ENCODE data around the gene CDK5.

Gene CDK5

DNA sequence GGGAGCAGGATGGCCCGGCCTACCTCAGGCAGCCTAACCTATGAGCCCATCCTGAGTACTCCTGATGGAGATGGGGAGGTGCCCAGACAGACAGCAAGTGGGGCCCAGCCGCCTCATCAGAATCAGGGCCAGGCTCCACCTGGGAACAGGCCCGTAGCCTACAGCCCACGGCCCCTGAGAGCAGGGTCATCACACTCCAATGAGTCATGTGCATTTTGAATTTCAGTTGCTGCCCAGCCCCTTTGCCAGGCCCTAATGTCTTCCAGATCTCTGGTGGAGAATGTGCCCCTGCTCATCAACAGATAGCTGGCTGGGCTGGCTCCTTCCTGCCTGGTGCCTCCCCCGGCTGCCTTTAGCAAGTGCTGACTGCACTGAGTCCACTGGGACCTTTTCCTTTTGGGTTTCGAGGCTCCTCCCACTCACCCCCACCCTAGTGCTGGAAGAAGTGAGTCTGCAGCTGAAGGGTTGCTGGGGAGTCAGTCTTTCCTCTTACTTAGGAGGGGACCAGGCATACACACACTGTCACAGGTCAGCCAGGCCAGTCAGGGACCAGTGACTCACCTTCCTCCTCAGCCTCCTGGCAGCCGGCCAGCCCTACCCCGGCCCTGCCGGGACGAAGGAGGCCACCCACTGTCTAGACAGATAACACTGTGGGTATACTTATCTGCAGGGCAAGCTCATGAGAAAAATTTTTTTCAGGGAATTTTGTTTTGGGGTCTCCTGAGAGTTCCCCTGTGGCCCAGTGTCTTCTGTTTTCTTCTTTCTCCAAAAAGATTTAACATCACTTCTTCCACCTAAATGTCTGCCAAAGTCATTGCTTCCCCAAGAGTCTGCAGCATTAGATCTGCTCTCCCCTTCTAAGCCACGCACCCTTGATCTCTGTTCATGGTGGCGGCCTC, 18.5 kb downstream of the CDK5 start:
- FAIRE-seq (no peak), DNase-seq (ENCODE audit: insufficient read length, low spot score) (no peak)
- TF ChIP-seq PAX5 (IDR thresholded peaks at IDR 0.05; ENCODE audit: insufficient read depth, low read length, severe bottlenecking) (no peak), SPI1 (IDR thresholded peaks at IDR 0.05; ENCODE audit: low read depth, low read length) (no peak), POU2F2 (IDR thresholded peaks at IDR 0.05; ENCODE audit: low read depth, low read length) (no peak), POLR2A (IDR thresholded peaks at IDR 0.05; ENCODE audit: low read depth, low read length) (no peak), TAF1 (IDR thresholded peaks at IDR 0.05; ENCODE audit: low read depth, low read length) (no peak), POLR2AphosphoS5 (IDR thresholded peaks at IDR 0.05; ENCODE audit: low read depth, low read length) (no peak)

DNA sequence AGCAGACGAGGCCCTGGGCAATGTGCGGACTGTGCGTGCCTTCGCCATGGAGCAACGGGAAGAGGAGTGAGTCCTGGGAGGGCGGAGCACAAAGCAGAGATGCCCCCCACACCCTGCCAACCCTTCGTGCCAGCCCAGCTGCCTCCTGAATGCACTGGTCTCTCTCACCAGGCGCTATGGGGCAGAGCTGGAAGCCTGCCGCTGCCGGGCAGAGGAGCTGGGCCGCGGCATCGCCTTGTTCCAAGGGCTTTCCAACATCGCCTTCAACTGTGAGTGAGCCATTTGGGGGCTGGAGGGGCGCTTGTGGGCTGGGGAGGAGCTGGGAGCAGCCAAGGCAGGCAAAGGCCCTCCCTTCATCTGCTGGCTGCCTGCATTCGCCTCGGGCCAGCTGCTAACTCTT, 21.8 kb downstream of the CDK5 start:
- no peak for FAIRE-seq

DNA sequence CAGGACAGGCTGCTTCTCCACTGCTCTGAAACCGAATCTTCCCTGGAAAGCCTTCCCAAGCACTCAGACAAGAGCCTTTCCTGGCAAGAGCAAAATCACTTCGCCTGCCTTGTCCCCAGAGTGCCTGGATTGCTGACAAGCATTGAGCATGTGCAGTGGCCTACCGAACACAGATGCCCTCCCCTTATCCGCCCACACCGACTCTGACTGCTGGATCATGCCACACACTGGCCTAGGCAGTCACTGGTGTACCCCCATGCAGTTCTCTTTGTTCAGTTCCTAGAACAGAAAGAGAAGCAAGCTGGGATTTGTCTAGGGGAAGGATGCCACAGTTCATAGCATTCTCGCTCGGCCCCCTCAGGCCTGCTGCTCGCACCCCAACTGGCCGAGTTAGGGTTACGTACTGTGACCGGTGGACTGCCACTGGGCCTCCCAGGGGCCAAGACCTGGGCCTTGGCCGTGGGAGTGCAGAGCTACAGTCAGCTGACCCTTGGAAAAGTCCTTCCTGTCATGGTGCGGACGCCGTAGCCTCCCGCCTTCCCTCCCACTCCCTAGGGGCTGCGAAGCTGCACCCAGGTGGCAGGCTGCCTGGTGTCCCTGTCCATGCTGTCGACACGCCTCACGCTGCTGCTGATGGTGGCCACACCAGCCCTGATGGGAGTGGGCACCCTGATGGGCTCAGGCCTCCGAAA, 22.5 kb downstream of the CDK5 start:
- DNase-seq (ENCODE audit: insufficient read length, low spot score) = no peak
- no peak for FAIRE-seq
- no peak for TF ChIP-seq SPI1 (IDR thresholded peaks at IDR 0.05; ENCODE audit: low read depth, low read length)
- no peak for TF ChIP-seq POLR2A (IDR thresholded peaks at IDR 0.05; ENCODE audit: low read depth, low read length)
- no peak for TF ChIP-seq PAX5 (IDR thresholded peaks at IDR 0.05; ENCODE audit: insufficient read depth, low read length, severe bottlenecking)
- no peak for TF ChIP-seq TAF1 (IDR thresholded peaks at IDR 0.05; ENCODE audit: low read depth, low read length)
- no peak for TF ChIP-seq POLR2AphosphoS5 (IDR thresholded peaks at IDR 0.05; ENCODE audit: low read depth, low read length)
- no peak for TF ChIP-seq POU2F2 (IDR thresholded peaks at IDR 0.05; ENCODE audit: low read depth, low read length)

More for the DNA sequence above, 21.8 kb downstream of the CDK5 start:
- TF ChIP-seq PAX5 (IDR thresholded peaks at IDR 0.05; ENCODE audit: insufficient read depth, low read length, severe bottlenecking) (no peak), SPI1 (IDR thresholded peaks at IDR 0.05; ENCODE audit: low read depth, low read length) (no peak), POLR2A (IDR thresholded peaks at IDR 0.05; ENCODE audit: low read depth, low read length) (no peak)
- no peak for DNase-seq (ENCODE audit: insufficient read length, low spot score)

DNA sequence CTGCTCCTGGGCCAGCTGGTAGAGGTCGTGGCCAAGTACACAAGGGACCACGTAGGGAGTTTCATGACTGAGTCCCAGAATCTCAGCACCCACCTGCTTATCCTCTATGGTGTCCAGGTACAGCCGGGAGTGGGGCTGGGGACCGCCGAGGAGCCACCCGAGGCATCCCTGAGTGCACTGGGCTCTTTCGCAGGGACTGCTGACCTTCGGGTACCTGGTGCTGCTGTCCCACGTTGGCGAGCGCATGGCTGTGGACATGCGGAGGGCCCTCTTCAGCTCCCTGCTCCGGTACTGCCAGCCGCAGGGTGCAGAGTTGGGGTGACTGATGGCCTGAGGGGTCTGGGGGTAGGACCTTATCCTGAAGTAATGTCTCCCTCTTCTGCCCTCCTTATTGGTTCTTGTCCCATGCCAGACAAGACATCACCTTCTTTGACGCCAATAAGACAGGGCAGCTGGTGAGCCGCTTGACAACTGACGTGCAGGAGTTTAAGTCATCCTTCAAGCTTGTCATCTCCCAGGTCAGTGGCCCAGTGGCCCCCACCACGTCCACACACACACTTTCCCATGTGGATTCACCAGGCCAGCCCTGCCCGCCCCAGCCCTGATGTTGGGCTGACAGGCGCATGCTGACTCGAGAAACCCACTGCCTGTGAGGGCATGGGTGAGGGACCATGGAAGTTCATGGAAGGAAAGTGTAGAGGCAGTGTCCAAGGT, 23.2 kb downstream of the CDK5 start:
- no peak for DNase-seq (ENCODE audit: insufficient read length, low spot score)
- no peak for TF ChIP-seq TAF1 (IDR thresholded peaks at IDR 0.05; ENCODE audit: low read depth, low read length)
- TF ChIP-seq POLR2A (IDR thresholded peaks at IDR 0.05; ENCODE audit: low read depth, low read length) = no peak
- no peak for FAIRE-seq

DNA sequence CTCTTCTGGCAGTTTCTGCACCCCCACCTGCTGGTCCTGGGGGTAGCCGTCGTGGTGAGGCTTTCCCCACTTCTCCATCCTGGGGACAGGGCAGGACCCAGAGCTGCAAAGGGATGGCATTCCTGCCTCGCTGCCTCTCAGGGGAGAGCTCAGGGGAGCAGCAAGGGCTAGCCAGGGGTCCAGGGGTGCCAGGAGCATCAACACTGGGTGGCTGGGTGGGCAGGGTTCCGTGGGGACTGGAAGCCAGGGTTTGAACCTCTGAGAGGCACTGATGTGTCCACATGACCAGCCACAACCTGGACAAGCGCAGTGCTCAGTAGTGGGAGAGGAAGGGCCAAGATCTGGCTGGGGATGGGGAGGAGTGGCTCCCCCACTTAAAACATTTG, 23.8 kb downstream of the CDK5 start:
- no peak for DNase-seq (ENCODE audit: insufficient read length, low spot score)
- TF ChIP-seq POLR2AphosphoS5 (IDR thresholded peaks at IDR 0.05; ENCODE audit: low read depth, low read length) (no peak), PAX5 (IDR thresholded peaks at IDR 0.05; ENCODE audit: insufficient read depth, low read length, severe bottlenecking) (no peak), POLR2A (IDR thresholded peaks at IDR 0.05; ENCODE audit: low read depth, low read length) (no peak), TAF1 (IDR thresholded peaks at IDR 0.05; ENCODE audit: low read depth, low read length) (no peak), POU2F2 (IDR thresholded peaks at IDR 0.05; ENCODE audit: low read depth, low read length) (no peak), SPI1 (IDR thresholded peaks at IDR 0.05; ENCODE audit: low read depth, low read length) (no peak)
- FAIRE-seq = no peak

DNA sequence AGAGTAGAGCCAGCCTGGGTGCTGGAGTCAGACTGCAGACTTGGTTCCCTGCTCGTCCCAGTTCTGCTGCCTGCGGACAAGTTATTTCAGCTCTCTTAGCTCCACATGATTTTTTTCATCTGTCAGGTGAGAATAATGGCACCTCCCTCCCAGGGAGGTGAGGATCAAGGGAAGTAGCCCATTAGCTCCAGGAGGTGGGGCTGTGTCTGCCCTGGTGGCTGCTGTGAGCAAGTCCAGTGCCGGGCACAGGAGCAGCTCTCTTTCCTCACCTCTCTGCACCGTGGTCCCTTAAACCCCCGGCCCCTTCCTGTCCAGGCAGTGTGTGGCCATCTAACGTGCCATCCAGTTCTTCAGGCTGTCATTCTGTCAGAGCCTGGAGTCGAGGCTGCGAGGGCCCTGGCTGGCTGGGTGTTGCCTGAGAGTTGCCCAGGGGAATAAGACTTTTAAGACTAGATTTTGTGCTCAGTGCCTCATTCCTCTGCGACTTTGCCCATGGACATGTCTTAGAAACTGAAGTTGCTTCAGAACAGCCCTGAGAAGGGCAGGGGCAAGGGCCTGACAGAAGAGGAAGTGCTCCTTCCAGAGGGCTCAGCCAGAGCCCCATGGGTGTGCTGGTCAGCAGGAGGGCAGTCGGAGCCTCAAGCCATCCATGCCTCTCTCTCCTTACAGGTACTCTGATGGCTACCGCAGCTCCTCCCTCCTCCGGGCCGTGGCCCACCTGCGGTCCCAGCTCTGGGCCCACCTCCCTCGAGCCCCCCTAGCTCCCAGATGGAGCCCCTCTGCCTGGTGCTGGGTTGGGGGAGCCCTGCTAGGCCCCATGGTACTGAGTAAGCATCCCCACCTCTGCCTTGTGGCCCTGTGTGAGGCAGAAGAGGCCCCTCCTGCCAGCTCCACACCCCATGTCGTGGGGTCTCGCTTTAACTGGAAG, 24.5 kb downstream of the CDK5 start:
- no peak for FAIRE-seq
- no peak for DNase-seq (ENCODE audit: insufficient read length, low spot score)
- TF ChIP-seq POU2F2 (IDR thresholded peaks at IDR 0.05; ENCODE audit: low read depth, low read length) (no peak), TAF1 (IDR thresholded peaks at IDR 0.05; ENCODE audit: low read depth, low read length) (no peak), PAX5 (IDR thresholded peaks at IDR 0.05; ENCODE audit: insufficient read depth, low read length, severe bottlenecking) (no peak), POLR2AphosphoS5 (IDR thresholded peaks at IDR 0.05; ENCODE audit: low read depth, low read length) (no peak), POLR2A (IDR thresholded peaks at IDR 0.05; ENCODE audit: low read depth, low read length) (no peak), SPI1 (IDR thresholded peaks at IDR 0.05; ENCODE audit: low read depth, low read length) (peak; percentile 34; the same call in 1 of the 2 replicates)

DNA sequence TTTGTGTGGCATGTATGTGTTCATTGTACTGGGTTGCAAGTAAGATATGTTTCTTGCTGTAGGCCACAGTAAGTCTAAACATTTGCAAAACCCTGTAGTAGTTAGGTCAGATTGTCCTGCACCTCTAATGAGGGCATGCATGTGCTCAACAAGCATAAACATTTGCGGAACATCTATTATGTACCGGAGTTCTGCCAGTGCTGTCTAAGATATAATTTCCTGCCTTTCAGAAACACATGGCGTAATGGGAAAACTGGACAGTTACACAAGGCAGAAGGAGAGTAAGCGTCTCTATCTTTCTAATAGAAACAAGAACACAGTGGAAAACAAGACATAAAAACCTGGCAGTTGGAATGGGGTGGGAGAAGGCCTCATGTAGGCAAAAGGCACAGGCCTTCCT, 26.7 kb downstream of the CDK5 start:
- FAIRE-seq = no peak
- TF ChIP-seq POU2F2 (IDR thresholded peaks at IDR 0.05; ENCODE audit: low read depth, low read length) (no peak), SPI1 (IDR thresholded peaks at IDR 0.05; ENCODE audit: low read depth, low read length) (no peak), POLR2A (IDR thresholded peaks at IDR 0.05; ENCODE audit: low read depth, low read length) (no peak), POLR2AphosphoS5 (IDR thresholded peaks at IDR 0.05; ENCODE audit: low read depth, low read length) (no peak), TAF1 (IDR thresholded peaks at IDR 0.05; ENCODE audit: low read depth, low read length) (no peak), PAX5 (IDR thresholded peaks at IDR 0.05; ENCODE audit: insufficient read depth, low read length, severe bottlenecking) (no peak)
- no peak for DNase-seq (ENCODE audit: insufficient read length, low spot score)

DNA sequence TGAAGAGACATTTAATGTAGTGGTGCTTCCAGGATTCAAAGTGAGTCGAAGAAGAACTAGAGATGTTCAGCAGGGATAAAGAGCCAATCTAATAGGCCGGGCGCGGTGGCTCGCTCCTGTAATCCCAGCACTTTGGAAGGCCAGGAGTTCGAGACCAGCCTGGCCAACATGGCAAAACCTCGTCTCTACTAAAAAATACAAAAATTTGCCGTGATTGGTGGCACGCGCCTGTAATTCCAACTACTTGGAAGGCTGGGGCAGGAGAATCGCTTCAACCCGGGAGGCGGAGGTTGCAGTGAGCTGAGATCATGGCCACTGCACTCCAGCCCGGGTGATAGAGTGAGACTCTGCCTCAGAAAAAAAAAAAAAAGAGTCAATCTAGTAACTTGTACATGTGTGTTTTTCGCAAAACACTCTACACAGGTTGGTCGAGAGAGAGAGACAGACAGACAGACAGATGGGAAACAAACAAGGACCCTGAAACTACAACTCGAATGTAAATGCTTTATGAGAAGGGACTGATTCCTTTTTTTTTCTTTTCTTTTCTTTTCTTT, 28.7 kb downstream of the CDK5 start:
- TF ChIP-seq TAF1 (IDR thresholded peaks at IDR 0.05; ENCODE audit: low read depth, low read length) (no peak), POLR2AphosphoS5 (IDR thresholded peaks at IDR 0.05; ENCODE audit: low read depth, low read length) (no peak), POU2F2 (IDR thresholded peaks at IDR 0.05; ENCODE audit: low read depth, low read length) (no peak), POLR2A (IDR thresholded peaks at IDR 0.05; ENCODE audit: low read depth, low read length) (no peak), PAX5 (IDR thresholded peaks at IDR 0.05; ENCODE audit: insufficient read depth, low read length, severe bottlenecking) (no peak), SPI1 (IDR thresholded peaks at IDR 0.05; ENCODE audit: low read depth, low read length) (no peak)
- no peak for FAIRE-seq
- no peak for DNase-seq (ENCODE audit: insufficient read length, low spot score)
